ENCODE measurements around the gene SRD5A1. TPM values are rescaled to one million over a fixed set of nuclear protein-coding genes. Genes with fewer than 3 reads are reported as not detected.

The SRD5A1 gene
- total RNA-seq, 4 donors from 2014 or later: 3.0 to 7.5 (median 5.0) TPM

DNA sequence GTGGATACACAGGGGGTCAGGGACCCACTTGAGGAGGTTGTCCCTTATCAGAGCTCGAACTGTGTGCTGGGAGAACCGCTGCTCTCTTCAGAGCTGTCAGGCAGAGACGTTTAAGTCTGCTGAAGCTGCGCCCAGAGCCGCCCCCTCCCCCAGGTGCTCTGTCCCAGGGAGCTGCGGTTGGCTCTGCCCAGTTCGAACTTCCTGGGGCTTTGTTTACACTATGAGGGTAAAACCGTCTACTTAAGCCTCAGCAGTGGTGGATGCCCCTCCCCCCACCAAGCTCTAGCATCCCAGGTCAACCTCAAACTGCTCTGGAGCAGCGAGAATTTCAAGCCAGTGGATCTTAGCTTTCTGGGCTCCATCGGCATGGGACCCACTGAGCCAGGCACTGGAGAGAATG lies 15.9 kb downstream of the SRD5A1 start:
- H3K36me3 ChIP-seq: no peaks in the 10 kb centered on the region
- 65 to 72% methylated on average over 8 to 9 of the region's 10 CpGs for WGBS, 2 donors
- TF ChIP-seq POLR2A (IDR thresholded peaks at IDR 0.05): no peak
- TF ChIP-seq, protein P1, sequence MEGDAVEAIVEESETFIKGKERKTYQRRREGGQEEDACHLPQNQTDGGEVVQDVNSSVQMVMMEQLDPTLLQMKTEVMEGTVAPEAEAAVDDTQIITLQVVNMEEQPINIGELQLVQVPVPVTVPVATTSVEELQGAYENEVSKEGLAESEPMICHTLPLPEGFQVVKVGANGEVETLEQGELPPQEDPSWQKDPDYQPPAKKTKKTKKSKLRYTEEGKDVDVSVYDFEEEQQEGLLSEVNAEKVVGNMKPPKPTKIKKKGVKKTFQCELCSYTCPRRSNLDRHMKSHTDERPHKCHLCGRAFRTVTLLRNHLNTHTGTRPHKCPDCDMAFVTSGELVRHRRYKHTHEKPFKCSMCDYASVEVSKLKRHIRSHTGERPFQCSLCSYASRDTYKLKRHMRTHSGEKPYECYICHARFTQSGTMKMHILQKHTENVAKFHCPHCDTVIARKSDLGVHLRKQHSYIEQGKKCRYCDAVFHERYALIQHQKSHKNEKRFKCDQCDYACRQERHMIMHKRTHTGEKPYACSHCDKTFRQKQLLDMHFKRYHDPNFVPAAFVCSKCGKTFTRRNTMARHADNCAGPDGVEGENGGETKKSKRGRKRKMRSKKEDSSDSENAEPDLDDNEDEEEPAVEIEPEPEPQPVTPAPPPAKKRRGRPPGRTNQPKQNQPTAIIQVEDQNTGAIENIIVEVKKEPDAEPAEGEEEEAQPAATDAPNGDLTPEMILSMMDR (IDR thresholded peaks at IDR 0.05): no peak
- no peaks in the 10 kb centered on the region for H3K9me3 ChIP-seq
- no peak overlapping the region for H3K4me3 ChIP-seq (replicated peaks in 1 of 3)
- H3K4me1 ChIP-seq: no peaks in the 10 kb centered on the region
- no peak overlapping the region for H3K27ac ChIP-seq
- intact Hi-C loops (cut with DNase I): no loop called here
- no peak for DNase-seq
- no peaks in the 10 kb centered on the region for H3K27me3 ChIP-seq

DNA sequence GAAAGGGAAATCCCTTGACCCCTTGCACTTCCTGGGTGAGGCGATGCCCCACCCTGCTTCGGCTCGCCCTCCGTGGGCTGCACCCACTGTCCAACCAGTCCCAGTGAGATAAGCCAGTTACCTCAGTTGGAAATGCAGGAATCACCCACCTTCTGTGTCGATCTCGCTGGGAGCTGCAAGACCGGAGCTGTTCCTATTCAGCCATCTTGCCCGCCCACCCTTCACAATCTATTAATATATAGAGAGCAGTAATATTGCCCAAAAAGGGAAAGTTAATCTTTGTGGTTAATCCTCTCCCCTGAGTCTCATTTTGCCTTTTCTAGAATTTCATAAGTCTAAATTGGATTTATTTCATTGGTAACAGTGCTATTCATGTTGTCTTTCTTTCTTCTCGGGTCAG lies 16.4 kb downstream of the SRD5A1 start:
- H3K4me1 ChIP-seq: no peaks in the 10 kb centered on the region
- 93 to 94% methylated on average over 9 of the region's 9 CpGs for WGBS, 2 donors
- no peaks in the 10 kb centered on the region for H3K9me3 ChIP-seq
- no peaks in the 10 kb centered on the region for H3K27me3 ChIP-seq
- no peaks in the 10 kb centered on the region for H3K36me3 ChIP-seq
- intact Hi-C loops (cut with DNase I): no loop called here
- H3K4me3 ChIP-seq (replicated peaks in 1 of 3): no peak overlapping the region
- no peak for TF ChIP-seq POLR2A (IDR thresholded peaks at IDR 0.05)
- TF ChIP-seq, protein P1 (IDR thresholded peaks at IDR 0.05): no peak
- H3K27ac ChIP-seq: no peak overlapping the region
- no peak for DNase-seq

DNA sequence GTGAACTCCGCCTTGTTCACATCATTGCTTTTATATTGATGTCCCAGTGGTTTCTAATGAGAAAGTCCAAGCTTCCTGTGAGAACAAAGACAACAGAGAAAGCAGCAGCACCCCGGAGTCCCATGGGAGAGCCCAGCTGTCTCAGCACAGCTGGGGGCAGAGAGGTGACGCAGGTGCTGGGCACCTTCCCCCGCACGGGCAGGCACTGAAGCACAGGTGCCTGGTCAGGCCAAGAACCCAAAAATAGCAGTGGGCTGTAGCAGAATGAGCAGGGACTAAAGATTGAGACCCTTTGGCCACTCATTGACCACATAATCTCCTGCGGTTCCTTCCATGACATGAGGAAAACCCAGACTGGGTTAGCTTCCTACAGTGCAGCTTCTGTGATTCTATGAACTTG lies 18.8 kb downstream of the SRD5A1 start:
- no peak for DNase-seq
- Histone ChIP-seq H3K4me3 (replicated peaks in 1 of 3) (no peak overlapping the region), H3K36me3 (peaks cover 3 to 10% of the 10 kb centered on the region in 2 donors), H3K27ac (no peak overlapping the region), H3K9me3 (no peaks in the 10 kb centered on the region), H3K27me3 (no peaks in the 10 kb centered on the region), H3K4me1 (no peaks in the 10 kb centered on the region)
- intact Hi-C loops (cut with DNase I): no loop called here
- 83 to 90% methylated on average over 6 of the region's 6 CpGs for WGBS, 2 donors
- TF ChIP-seq POLR2A (IDR thresholded peaks at IDR 0.05): no peak
- TF ChIP-seq, protein P1 (IDR thresholded peaks at IDR 0.05): no peak

DNA sequence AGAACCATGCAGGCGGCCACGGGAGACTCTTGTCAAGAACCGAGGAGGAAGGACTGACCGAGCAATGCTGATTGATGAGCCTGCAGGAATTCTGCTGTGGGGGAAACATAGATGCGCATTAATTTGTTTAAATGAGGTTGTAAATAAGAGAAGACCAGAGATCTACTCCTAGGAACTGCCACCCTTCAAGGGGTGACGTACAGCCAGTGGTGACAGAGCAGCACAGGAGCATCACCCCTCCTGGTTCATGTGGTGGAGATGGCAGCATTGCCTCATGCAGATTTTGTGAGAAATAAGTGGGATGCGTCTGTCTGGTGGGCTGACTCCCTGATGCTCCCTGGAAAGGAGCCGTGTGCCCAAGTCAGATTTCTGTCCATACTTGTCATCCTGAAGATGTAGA lies 22.2 kb downstream of the SRD5A1 start:
- no peak overlapping the region for H3K4me3 ChIP-seq (replicated peaks in 1 of 3)
- no peak for DNase-seq
- peaks cover 3 to 10% of the 10 kb centered on the region in 2 donors for H3K36me3 ChIP-seq
- no peaks in the 10 kb centered on the region for H3K4me1 ChIP-seq
- intact Hi-C loops (cut with DNase I): no loop called here
- 95 to 98% methylated on average over 8 of the region's 8 CpGs for WGBS, 2 donors
- H3K27me3 ChIP-seq: no peaks in the 10 kb centered on the region
- no peak overlapping the region for H3K27ac ChIP-seq
- no peaks in the 10 kb centered on the region for H3K9me3 ChIP-seq
- TF ChIP-seq, protein P1 (IDR thresholded peaks at IDR 0.05): no peak
- no peak for TF ChIP-seq POLR2A (IDR thresholded peaks at IDR 0.05)

DNA sequence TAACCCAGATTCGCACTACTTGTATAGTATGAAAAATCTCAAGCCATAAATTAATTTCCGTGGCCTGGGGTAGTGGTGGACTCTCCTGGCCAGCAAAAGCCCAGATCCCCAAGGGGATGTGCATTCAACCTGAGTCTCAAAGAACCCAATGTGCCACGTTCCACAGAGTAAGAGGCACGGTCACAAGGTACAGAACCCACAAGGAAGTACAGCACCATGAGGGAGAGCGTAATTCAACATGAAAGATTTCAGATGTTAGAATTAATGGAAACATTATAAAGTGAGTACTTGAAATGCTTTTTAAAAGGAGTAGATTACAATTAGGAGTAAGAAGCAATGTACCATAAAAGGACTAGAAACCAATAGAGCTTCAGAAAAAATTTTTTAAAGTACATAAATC lies 23.4 kb downstream of the SRD5A1 start:
- Histone ChIP-seq H3K9me3 (no peaks in the 10 kb centered on the region), H3K4me1 (no peaks in the 10 kb centered on the region), H3K27ac (no peak overlapping the region), H3K36me3 (peaks cover 3 to 10% of the 10 kb centered on the region in 2 donors), H3K27me3 (no peaks in the 10 kb centered on the region), H3K4me3 (replicated peaks in 1 of 3) (no peak overlapping the region)
- WGBS, 2 donors: 97 to 98% methylated on average over 5 of the region's 5 CpGs
- DNase-seq: no peak
- TF ChIP-seq, protein P1 (IDR thresholded peaks at IDR 0.05): no peak
- no peak for TF ChIP-seq POLR2A (IDR thresholded peaks at IDR 0.05)
- intact Hi-C loops (cut with DNase I): no loop called here
